ENCODE measurements around the gene PPOX. TPM values are rescaled to one million over a fixed set of nuclear protein-coding genes. Genes with fewer than 3 reads are reported as not detected.

The PPOX gene
- total RNA-seq, 2 experiments from 2014 or later: 42.0 to 45.5 TPM

DNA sequence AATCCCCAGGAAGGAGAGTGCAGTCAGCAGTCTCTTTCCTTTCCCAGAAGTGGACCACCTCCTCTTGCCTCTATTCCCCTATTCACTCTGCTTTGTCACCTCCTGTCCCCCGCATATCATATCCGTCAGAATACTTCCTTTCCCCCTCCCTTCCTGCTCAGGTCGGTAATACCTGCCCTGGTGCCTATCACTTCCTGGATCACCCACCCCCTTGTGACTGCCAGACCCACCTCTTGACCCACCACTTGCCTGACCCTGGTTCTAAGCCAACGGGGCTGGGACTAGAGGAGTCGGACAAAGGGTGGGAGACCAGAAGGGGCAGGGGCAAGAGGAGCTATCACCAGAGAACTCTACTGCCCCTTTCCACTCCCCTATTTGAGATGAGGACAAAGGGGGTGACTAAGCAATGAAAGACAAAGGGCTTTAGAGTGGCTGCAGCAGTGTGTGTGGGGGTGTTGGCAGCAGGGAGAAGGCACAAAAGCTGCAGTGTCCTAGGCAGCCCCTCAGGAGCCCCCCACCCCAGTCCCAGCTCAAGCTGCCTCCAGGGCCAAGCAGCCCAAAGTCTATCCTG lies 34.3 kb downstream of the PPOX start:
- Histone ChIP-seq H3K27ac (ENCODE audit: low read depth, low read length, poor library complexity, severe bottlenecking) (no peak overlapping the region), H3K4me2 (ENCODE audit: low read length) (0 out of 2 replicates have a peak overlapping the region, but pooled peaks have one; percentile 12), H4K20me1 (ENCODE audit: insufficient read depth, low read length) (no peaks in the 10 kb centered on the region), H3K36me3 (ENCODE audit: insufficient read depth, low read length) (peaks cover 11% of the 10 kb centered on the region), H2AFZ (ENCODE audit: low read length) (peak overlapping the region; percentile 94), H3K9me3 (ENCODE audit: low read length) (no peaks in the 10 kb centered on the region), H3K4me3 (ENCODE audit: low read depth, low read length, poor library complexity, severe bottlenecking) (no peak overlapping the region), H3K4me1 (ENCODE audit: insufficient read depth, low read length, poor library complexity, severe bottlenecking) (peaks cover 39% of the 10 kb centered on the region), H3K79me2 (ENCODE audit: insufficient read depth, low read depth, low read length) (peaks cover 4% of the 10 kb centered on the region; the same call in 1 of the 2 replicates), H3K9me2 (ENCODE audit: insufficient read depth, low read length) (no peaks in the 10 kb centered on the region)
- no TSS peak for BruUV-seq (replicated peaks)
- no peak for DNase-seq (ENCODE audit: low spot score)
- POLR2A ChIA-PET: interaction anchor here (1.1 to 2.8 kb wide), 2 partner anchors 11 to 14 kb away, joined by 5 to 17 read pairs; no protein-coding TSS in a partner anchor
- TF ChIP-seq EZH2phosphoT487 (IDR thresholded peaks at IDR 0.05; ENCODE audit: borderline replicate concordance, low read depth, low read length): no peak
- TF ChIP-seq, protein P1, sequence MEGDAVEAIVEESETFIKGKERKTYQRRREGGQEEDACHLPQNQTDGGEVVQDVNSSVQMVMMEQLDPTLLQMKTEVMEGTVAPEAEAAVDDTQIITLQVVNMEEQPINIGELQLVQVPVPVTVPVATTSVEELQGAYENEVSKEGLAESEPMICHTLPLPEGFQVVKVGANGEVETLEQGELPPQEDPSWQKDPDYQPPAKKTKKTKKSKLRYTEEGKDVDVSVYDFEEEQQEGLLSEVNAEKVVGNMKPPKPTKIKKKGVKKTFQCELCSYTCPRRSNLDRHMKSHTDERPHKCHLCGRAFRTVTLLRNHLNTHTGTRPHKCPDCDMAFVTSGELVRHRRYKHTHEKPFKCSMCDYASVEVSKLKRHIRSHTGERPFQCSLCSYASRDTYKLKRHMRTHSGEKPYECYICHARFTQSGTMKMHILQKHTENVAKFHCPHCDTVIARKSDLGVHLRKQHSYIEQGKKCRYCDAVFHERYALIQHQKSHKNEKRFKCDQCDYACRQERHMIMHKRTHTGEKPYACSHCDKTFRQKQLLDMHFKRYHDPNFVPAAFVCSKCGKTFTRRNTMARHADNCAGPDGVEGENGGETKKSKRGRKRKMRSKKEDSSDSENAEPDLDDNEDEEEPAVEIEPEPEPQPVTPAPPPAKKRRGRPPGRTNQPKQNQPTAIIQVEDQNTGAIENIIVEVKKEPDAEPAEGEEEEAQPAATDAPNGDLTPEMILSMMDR (conservative IDR thresholded peaks at IDR 0.05; ENCODE audit: low read length): no peak
- CTCF ChIA-PET (ENCODE audit: unreplicated experiment): interaction anchor here (2.4 kb wide), 1 partner anchor 25 kb away, joined by 12 read pairs; the partner anchor contains the start of gene TOMM40L
- intact Hi-C loops (cut with micrococcal nuclease; ENCODE audit: unreplicated experiment): no loop called here

DNA sequence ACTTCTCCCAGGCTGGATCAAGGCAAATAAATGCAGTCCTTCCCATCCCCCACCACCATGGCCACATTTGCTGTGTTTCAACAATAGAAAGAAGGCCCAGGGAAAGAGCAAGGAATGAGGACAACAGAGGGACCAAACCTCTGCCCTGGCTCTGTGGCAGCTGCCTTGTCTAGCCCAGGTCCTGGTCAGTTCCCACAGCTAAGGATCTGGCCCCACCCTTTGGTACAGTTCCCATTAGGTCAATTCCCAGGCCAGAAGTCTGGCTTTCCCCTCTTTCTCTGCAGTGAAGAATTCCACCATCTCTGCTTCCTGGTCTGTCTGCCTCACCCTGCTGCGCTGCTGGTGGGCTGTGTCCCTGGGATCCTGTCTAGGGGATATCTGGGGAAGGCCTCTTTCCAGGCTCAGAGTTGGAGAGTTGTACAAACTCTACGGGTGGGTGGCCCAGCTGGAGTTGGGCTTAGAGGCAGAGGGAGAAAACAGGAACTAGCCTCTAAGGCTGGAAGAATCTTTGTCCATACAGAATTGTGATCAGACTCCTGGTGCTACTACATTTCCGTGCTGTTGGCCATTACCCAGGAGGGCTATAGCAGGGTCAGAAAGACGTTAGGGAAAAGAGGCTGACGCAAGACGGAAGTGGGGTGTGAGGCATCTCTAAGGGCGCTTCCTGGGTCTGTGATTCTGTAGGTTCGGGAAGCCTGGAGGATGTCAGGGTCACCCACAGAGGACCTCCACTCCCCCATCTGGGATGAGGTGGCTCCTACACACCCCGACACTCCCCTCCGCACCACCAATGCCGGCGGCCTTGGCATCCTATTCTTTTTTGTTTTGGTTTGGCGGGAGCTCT lies 35.0 kb downstream of the PPOX start:
- H3K4me2 ChIP-seq (ENCODE audit: low read length): peak overlapping the region; percentile 63
- no peaks in the 10 kb centered on the region for H3K9me2 ChIP-seq (ENCODE audit: insufficient read depth, low read length)
- peaks cover 14% of the 10 kb centered on the region for H3K36me3 ChIP-seq (ENCODE audit: insufficient read depth, low read length)
- peak overlapping the region; percentile 13 for H3K27ac ChIP-seq (ENCODE audit: low read depth, low read length, poor library complexity, severe bottlenecking)
- H3K9me3 ChIP-seq (ENCODE audit: low read length): no peaks in the 10 kb centered on the region
- ChIA-PET POLR2A (interaction anchor here (0.6 to 2.8 kb wide), 5 partner anchors 10 to 1546 kb away, joined by 3 to 22 read pairs (median 5); no protein-coding TSS in a partner anchor), CTCF (ENCODE audit: unreplicated experiment) (interaction anchor here (1.4 to 2.4 kb wide), 4 partner anchors 10 to 181 kb away, joined by 4 to 12 read pairs (median 6); partner anchors contain the start of gene TOMM40L)
- H4K20me1 ChIP-seq (ENCODE audit: insufficient read depth, low read length): no peaks in the 10 kb centered on the region
- H2AFZ ChIP-seq (ENCODE audit: low read length): peak overlapping the region; percentile 94
- peaks cover 35% of the 10 kb centered on the region for H3K4me1 ChIP-seq (ENCODE audit: insufficient read depth, low read length, poor library complexity, severe bottlenecking)
- no peak for TF ChIP-seq EZH2phosphoT487 (IDR thresholded peaks at IDR 0.05; ENCODE audit: borderline replicate concordance, low read depth, low read length)
- TF ChIP-seq, protein P1 (conservative IDR thresholded peaks at IDR 0.05; ENCODE audit: low read length): no peak
- intact Hi-C loops (cut with micrococcal nuclease; ENCODE audit: unreplicated experiment): no loop called here
- no peak for DNase-seq (ENCODE audit: low spot score)
- peaks cover 4% of the 10 kb centered on the region; the same call in 1 of the 2 replicates for H3K79me2 ChIP-seq (ENCODE audit: insufficient read depth, low read depth, low read length)
- no TSS peak for BruUV-seq (replicated peaks)
- peak overlapping the region; percentile 75 for H3K4me3 ChIP-seq (ENCODE audit: low read depth, low read length, poor library complexity, severe bottlenecking)
